Osteoblast (primary cell): ENCODE measurements around the gene RSRC1. TPM values are rescaled to one million over a fixed set of nuclear protein-coding genes. Genes with fewer than 3 reads are reported as not detected.

ENCODE experiments used
- DNase-seq: peaks from one replicate; pipeline ENCODE4 v3.0.0; 2011; ENCODE audit warnings: low spot score, mixed read lengths; ENCODE audit not compliant: insufficient read length; ENCODE audit errors: missing footprints
- H2AFZ ChIP-seq: 2 replicates; pipeline ENCODE4 v1.6.0; 2011; ENCODE audit warnings: mild to moderate bottlenecking, low read length
- H3K27ac ChIP-seq: 2 replicates; pipeline ENCODE4 v1.5.1; 2011; ENCODE audit warnings: mild to moderate bottlenecking, low read depth, low read length, moderate library complexity
- H3K27me3 ChIP-seq: 2 replicates; pipeline ENCODE4 v1.6.0; 2012; ENCODE audit warnings: mild to moderate bottlenecking, control low read depth, inconsistent platforms, low read length, moderate library complexity; ENCODE audit not compliant: insufficient read depth
- H3K36me3 ChIP-seq: 2 replicates; pipeline ENCODE4 v1.5.1; 2011; ENCODE audit warnings: mild to moderate bottlenecking, low read length, control low read depth, moderate library complexity; ENCODE audit not compliant: insufficient read depth
- H3K4me1 ChIP-seq: 2 replicates; pipeline ENCODE4 v1.5.1; 2011; ENCODE audit warnings: mild to moderate bottlenecking, low read length, control low read depth, moderate library complexity; ENCODE audit not compliant: insufficient read depth
- H3K4me2 ChIP-seq: 2 replicates; pipeline ENCODE4 v1.6.0; 2011; ENCODE audit warnings: mild to moderate bottlenecking, low read length; ENCODE audit not compliant: insufficient read depth
- H3K4me3 ChIP-seq: fragments of 200-600 bp; sonication (generic); 3 replicates; pipeline ENCODE4 v1.5.1; 2012; ENCODE audit warnings: mild to moderate bottlenecking, low read length, inconsistent platforms; ENCODE audit not compliant: insufficient read depth
- H3K79me2 ChIP-seq: 2 replicates; pipeline ENCODE4 v1.6.0; 2012; ENCODE audit warnings: mild to moderate bottlenecking, low read length, control low read depth, inconsistent platforms; ENCODE audit not compliant: insufficient read depth
- H3K9me3 ChIP-seq: 2 replicates; pipeline ENCODE4 v1.5.1; 2011; ENCODE audit warnings: low read depth, low read length, control low read depth
- H4K20me1 ChIP-seq: 2 replicates; pipeline ENCODE4 v1.6.0; 2012; ENCODE audit warnings: mild to moderate bottlenecking, low read length, control low read depth; ENCODE audit not compliant: insufficient read depth
- total RNA-seq: library from RNA; depleted of rRNA; stranded (reverse); fragments of >200 nt; gene quantifications from 2 replicates; pipeline ENCODE4 v1.2.3, GENCODE V29; 2012
- TF ChIP-seq, protein P1 (sequence below): IDR thresholded peaks from 2 replicates; pipeline ENCODE4 v1.5.1; 2011; ENCODE audit warnings: mild to moderate bottlenecking, low read depth, low read length, moderate library complexity; ENCODE audit errors: extremely low read depth

Gene RSRC1
- total RNA-seq, 1 donor = 69.8 TPM

DNA sequence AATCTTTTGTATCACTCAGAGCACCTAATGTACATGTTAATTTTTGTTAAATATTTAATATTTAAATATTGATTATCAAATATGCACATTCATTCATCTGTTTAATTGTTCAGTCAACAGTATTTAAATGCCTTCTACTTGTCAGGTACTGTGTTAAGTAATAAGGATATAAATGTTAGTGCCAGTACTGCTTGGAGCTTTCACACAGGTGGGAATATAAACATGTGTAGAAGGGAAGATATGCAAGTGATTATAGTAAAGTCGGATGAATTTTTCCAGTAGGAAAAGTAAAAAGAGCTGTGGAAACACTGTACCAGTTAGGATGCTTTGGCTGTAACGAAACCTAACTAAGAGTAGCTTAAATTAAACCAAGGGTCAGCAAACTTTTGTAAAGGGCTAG, 95.4 kb downstream of the RSRC1 start:
- H3K27ac ChIP-seq = no peak overlapping the region
- TF ChIP-seq, protein P1, sequence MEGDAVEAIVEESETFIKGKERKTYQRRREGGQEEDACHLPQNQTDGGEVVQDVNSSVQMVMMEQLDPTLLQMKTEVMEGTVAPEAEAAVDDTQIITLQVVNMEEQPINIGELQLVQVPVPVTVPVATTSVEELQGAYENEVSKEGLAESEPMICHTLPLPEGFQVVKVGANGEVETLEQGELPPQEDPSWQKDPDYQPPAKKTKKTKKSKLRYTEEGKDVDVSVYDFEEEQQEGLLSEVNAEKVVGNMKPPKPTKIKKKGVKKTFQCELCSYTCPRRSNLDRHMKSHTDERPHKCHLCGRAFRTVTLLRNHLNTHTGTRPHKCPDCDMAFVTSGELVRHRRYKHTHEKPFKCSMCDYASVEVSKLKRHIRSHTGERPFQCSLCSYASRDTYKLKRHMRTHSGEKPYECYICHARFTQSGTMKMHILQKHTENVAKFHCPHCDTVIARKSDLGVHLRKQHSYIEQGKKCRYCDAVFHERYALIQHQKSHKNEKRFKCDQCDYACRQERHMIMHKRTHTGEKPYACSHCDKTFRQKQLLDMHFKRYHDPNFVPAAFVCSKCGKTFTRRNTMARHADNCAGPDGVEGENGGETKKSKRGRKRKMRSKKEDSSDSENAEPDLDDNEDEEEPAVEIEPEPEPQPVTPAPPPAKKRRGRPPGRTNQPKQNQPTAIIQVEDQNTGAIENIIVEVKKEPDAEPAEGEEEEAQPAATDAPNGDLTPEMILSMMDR = no peak
- no peak overlapping the region for H2AFZ ChIP-seq
- no peak for DNase-seq
- no peaks in the 10 kb centered on the region for H3K4me1 ChIP-seq
- H3K79me2 ChIP-seq = no peaks in the 10 kb centered on the region
- H3K27me3 ChIP-seq = no peaks in the 10 kb centered on the region
- no peaks in the 10 kb centered on the region for H3K36me3 ChIP-seq
- H3K4me3 ChIP-seq = no peak overlapping the region
- no peaks in the 10 kb centered on the region for H4K20me1 ChIP-seq
- H3K9me3 ChIP-seq = no peaks in the 10 kb centered on the region
- no peak overlapping the region for H3K4me2 ChIP-seq

DNA sequence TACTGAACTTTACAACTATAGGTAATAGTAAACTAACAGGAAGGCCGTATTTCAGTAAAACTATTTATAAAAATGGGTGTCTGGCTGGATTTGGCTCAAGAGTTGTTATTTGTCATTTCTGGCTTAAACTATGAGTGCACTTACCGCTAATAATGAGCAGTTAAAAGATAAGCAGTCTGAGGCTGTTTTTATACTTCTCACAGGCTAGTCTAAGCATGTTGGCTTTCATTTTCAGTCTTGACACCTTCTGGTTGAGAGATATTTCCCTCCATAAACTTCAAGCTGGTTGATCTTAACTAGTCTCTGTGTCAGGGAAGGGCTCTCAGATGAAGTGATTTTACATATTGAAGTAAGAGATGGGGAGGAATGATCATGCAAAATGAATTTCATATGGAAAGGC, 96.1 kb downstream of the RSRC1 start:
- TF ChIP-seq, protein P1 = no peak
- Histone ChIP-seq H4K20me1 (no peaks in the 10 kb centered on the region), H3K27me3 (no peaks in the 10 kb centered on the region), H3K36me3 (no peaks in the 10 kb centered on the region), H3K4me2 (no peak overlapping the region), H3K4me1 (no peaks in the 10 kb centered on the region), H3K27ac (no peak overlapping the region), H3K9me3 (no peaks in the 10 kb centered on the region), H3K4me3 (no peak overlapping the region), H3K79me2 (no peaks in the 10 kb centered on the region), H2AFZ (no peak overlapping the region)
- no peak for DNase-seq

DNA sequence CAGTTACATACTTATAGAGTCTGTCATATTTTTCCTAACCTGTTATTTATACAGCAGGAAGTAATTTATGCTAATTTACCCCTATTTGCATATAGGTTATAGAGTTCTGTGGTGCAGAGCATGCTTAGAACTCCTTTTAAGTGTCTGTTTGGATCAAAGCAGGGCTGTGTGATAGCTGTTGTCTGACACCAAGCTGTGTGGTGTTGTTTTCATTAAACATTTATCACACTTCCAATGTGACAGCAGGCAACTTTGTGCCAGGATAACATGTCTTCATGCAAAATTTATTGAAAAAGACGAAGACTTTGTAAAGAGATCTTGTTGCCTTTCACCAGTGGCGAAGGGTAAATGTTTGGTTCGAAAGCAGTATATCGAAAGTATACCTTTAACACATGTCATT, 100.2 kb downstream of the RSRC1 start:
- no peaks in the 10 kb centered on the region for H4K20me1 ChIP-seq
- no peaks in the 10 kb centered on the region for H3K9me3 ChIP-seq
- DNase-seq = no peak
- TF ChIP-seq, protein P1 = no peak
- H3K4me3 ChIP-seq = no peak overlapping the region
- no peak overlapping the region for H3K4me2 ChIP-seq
- H2AFZ ChIP-seq = no peak overlapping the region
- no peaks in the 10 kb centered on the region for H3K27me3 ChIP-seq
- no peak overlapping the region for H3K27ac ChIP-seq
- no peaks in the 10 kb centered on the region for H3K79me2 ChIP-seq
- no peaks in the 10 kb centered on the region for H3K4me1 ChIP-seq
- no peaks in the 10 kb centered on the region for H3K36me3 ChIP-seq

DNA sequence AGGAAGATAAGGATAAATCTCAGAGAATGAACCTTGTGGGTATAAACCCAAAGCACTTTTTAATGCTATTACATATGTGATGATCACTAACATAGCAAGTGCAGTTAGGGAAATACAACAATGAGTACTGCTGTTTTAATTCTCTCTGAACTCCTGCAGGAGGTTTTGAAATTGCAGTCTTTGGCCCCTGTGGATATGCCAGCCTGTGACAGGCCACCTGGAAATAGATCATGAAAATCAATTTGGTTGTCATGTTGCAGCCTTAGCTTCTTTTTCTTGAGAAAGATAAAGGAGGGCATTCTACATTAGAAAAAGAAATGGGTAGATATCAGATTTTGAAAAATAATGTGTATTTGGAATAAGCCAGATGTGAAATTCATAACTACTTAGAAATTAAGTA, 103.6 kb downstream of the RSRC1 start:
- H3K9me3 ChIP-seq = no peaks in the 10 kb centered on the region

More for the DNA sequence above, 103.6 kb downstream of the RSRC1 start:
- H2AFZ ChIP-seq = no peak overlapping the region
- H3K27ac ChIP-seq = no peak overlapping the region
- H3K4me3 ChIP-seq = no peak overlapping the region
- no peaks in the 10 kb centered on the region for H3K79me2 ChIP-seq
- no peaks in the 10 kb centered on the region for H4K20me1 ChIP-seq
- no peak overlapping the region for H3K4me2 ChIP-seq
- H3K36me3 ChIP-seq = no peaks in the 10 kb centered on the region
- no peaks in the 10 kb centered on the region for H3K4me1 ChIP-seq
- TF ChIP-seq, protein P1 = no peak
- no peak for DNase-seq
- H3K27me3 ChIP-seq = no peaks in the 10 kb centered on the region
